Measurements from ENCODE around the gene LRPPRC.
"Not testable (repeated sequence)": the region's sequence is repeated elsewhere in the genome, so short reads cannot be mapped to it uniquely, and the experiment has no call there.

LRPPRC gene

DNA sequence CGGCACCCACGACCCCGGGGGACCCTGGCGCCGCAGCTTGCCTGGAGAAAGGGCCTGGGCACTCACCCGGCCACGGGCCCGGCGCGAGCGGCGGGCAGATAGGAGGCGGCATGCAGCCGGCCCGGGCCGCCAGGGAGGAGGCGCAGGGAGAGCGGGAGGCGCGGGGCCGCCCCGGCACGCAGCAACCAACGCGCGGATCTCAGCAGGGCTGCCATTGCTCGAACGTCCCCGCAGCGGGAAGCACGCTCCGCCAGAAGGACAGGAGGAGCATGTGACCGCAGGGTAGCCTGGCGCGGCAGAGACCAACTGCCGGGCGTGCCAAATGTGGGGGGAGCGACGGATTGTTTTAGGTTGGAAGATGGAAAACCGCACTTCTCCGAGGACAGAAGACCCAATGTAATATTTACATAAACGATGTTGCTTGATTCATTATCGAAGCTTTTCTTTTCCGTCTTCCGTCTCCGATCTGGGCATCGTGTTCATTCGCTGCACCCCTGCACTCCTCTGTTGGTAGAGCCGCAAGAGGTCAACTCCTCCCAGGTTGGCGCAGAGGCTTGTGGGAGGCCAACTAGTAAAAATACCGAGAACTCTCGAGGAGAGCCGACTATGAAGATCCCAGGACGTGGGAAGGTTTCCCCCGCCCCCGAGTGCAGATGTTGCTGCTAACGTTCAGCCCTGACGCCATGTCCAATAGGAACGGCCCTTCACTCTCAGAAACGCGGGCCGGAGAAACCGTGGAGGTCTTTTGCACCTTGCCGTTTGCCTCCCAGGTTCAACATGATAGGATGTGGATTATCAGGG, at the start of gene LRPPRC:
Gene LRPPRC (minus strand): TSS at position 257 of the 801 bp plus-strand sequence. CDS start 42 bp downstream, at position 215.
- peak; percentile 97 for DNase-seq (ENCODE audit: low spot score)

GRCh38 chr2:44045061-44045460, 49.3 kb upstream of the LRPPRC start:
- no peak for DNase-seq (ENCODE audit: low spot score)

DNA sequence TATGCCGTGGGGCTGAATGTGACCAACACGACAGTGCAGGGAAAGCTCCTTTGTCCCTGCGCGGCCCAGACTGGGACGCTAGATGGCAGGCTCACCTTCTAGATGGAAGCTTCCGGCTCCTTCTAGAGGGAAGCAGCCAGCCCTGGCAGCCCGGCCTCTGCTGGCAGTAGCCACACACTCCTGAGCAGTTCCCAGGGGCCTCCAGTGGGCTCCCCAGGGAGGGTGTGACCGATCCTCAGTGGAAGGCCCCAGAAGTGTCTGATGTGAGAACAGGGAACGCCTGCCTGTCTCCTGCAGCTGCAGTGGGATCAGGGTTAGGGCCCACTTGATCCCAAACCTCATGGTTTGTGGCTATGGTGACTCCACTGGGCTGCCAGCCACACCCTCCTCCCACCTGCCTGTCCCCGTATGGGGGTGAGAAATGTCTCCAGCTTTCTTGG, 48.5 kb upstream of the LRPPRC start:
- DNase-seq (ENCODE audit: low spot score): peak; percentile 90

- no peak for DNase-seq (ENCODE audit: low spot score)
Measured at GRCh38 chr2:44040365-44040764, 44.6 kb upstream of the LRPPRC start.

DNA sequence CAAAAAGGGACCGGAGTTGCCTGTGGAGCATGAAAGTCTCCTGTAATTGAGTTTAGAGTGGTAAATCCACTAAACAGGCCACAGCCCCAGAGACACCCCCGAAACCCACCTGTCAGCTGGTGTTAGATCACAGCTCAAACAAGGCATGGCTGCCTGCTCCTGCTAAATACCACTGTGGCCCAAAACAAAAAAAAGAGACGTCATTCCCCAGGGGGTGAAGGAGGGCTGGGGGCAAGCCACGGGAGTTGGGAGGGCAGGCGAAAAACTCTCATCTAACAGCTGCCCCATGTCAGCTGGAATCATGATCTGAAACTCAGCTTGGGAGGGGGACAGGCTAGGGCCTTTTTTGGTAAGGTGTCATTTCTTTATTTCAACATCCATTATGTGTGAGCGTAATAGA, 42.5 kb upstream of the LRPPRC start:
- DNase-seq (ENCODE audit: low spot score): no peak

DNA sequence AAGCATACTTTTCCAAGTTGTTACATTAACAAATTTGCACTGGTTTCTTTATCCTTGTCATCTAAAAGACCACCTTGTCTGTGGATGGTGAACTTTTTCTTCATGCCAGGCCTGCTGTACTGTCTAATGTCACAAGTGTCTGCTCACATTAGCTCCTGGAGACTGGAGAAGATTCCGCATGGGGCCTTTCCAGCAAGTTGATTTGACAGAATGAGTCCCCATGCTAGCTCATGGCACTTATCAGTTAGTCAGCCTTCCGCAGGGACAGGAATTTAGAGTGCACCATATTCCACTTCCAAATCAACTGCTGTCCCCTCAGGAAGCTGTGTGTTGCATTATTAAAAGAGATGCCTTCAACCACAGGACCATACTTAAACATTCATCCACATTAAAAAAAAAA, 41.4 kb upstream of the LRPPRC start:
- DNase-seq (ENCODE audit: low spot score): no peak

- DNase-seq (ENCODE audit: low spot score): no peak
Measured at GRCh38 chr2:44033947-44034346, 38.2 kb upstream of the LRPPRC start.

GRCh38 chr2:44027076-44027475, 31.3 kb upstream of the LRPPRC start:
- not testable (repeated sequence) for DNase-seq (ENCODE audit: low spot score)

DNA sequence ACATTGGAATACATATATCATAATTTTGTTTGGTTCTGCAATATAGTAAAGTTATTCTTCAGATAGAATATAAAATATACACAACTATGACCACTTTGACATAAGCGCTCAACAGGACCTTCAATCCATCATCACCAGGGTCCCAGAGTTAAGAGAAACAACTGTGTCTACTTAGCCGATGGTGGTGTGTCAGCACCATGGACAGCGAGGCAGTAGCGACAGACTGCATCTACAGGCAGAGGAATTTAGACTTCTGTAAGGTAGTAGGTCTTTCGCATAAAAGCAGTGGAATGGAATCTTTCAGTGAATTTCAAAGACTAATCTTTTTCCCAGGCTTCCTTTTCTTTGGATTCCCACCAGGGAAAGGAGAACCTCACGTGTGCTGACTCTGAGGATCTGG, 20.5 kb upstream of the LRPPRC start:
- peak; percentile 57 for DNase-seq (ENCODE audit: low spot score)

GRCh38 chr2:44015239-44015638, 19.4 kb upstream of the LRPPRC start:
- DNase-seq (ENCODE audit: low spot score): no peak

DNA sequence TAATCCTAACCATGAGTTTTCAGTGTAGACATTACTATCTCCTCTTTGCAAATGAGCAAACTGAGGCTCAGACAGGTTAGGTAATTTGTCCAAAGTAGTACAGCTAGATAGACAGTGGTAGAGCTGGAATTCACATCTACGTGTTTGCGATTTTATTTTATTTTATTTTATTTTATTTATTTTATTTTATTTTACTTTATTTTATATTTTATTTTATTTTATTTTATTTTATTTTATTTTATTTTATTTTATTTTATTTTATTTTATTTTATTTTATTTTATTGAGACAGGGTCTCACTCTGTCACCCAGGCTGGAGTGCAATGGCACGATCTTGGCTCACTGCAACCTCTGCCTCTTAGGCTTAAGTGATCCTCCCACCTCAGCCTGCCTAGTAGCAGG, 17.4 kb upstream of the LRPPRC start:
- DNase-seq (ENCODE audit: low spot score): not testable (repeated sequence)

- DNase-seq (ENCODE audit: low spot score): no peak
Measured at GRCh38 chr2:44010266-44010665, 14.5 kb upstream of the LRPPRC start.

DNA sequence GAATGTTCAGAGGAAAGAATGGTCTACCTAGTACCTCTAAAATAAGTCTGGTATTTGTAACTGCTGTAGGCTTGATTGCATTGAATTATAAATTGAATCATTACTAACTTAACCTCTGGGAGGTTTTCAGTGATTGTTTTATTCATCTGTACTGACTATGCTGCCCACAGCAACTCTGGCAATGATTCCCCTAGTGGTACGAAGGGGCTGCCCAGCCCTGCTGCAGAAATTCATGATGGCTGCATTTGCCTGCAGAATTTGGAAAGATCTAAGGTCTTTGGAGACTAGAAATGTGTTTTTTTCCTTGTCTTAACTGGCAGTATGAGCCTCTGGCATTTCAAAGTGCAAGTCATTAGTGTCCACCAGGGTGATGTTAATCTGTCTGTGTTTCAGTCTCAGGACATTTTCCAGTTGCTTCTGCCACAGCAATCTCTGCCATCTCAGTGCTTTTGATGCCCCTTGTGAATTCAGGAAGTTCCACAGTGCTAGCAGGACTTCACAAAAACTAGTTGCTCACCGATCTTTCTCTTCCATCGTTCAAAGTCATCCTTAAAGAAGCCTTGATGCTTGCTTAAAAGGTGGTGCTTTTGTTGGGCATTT, 13.4 kb upstream of the LRPPRC start:
- DNase-seq (ENCODE audit: low spot score): no peak

DNA sequence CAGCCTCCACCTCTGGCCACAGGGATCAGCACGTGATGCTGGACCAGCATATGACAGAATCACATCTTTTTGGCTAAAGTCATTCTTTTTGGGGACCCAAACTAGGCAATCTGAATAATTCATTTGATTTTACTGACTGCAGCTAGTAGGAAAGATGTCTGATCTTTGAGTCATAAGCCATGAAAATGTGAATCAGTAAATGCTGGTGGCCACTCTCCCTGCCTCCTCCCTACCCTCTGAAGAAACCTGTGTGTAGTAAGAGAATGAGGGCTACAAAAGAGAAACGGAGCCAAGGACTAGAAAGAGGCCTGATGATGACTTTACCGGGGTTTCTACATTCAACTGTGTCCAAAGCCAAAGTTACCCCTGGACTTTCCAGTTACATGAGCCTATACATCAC, 10.1 kb upstream of the LRPPRC start:
- peak; percentile 15 for DNase-seq (ENCODE audit: low spot score)

DNA sequence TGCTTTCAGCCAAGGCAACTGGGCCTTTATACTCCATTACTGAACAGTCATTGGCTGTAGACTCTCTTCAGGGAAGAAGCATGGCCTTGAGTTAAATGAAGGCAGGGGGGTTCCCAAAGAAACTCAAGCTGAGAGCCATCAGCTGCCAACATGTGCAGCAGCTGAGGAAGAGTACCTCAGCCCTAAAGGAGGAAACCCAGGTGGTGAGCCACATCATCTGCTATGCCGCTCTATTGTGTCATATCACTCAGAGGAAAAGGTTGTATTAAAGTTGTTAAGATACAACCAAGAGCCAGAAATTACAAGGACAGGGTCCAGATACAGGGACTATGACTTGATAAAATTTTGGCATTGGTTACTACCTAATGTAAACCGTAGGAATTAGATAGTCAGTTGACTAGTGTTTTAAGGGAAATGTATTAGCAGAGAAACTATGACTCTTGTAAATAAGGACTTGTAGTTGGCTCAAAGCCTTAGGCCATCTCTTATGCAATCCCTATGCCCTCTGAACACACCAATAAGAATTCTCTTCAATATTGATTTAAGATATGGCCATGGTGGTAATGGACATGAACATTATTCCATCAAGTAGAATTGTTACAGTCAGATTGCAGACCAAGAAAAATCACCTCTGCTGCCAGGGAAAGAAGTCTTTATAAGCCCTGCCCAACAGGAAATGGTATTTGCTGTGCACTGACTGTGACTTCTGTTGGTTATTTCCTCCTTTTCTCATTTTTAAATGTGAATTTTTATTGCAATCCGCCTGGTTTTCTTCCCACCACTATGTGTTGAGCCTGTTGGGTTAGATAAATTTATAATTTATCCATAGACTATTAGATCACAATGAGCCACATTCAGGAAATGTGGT, 9.2 kb upstream of the LRPPRC start:
- DNase-seq (ENCODE audit: low spot score): no peak

- no peak for DNase-seq (ENCODE audit: low spot score)
Measured at GRCh38 chr2:44001716-44002115, 5.9 kb upstream of the LRPPRC start.

DNA sequence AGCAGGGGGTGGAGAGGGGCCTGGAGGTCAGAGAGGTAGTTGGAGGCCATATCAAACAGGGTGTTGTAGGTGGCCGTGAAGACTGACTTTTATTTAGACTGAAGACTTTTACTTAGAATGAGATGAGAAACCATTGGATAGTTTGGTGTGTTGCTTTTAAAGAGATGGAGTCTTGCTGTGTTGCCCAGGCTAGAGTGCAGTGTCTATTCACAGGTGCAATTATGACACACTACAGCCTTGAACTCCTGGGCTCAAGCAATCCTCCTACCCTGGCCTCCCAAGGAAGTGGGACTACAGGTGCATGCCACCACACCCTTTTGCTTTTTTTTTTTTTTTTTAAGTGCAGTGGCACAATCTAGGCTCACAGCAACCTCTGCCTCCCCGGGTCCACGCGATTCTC, 2.5 kb upstream of the LRPPRC start:
- DNase-seq (ENCODE audit: low spot score): no peak

GRCh38 chr2:43993437-43993836, 2.4 kb downstream of the LRPPRC start:
- no peak for DNase-seq (ENCODE audit: low spot score)

DNA sequence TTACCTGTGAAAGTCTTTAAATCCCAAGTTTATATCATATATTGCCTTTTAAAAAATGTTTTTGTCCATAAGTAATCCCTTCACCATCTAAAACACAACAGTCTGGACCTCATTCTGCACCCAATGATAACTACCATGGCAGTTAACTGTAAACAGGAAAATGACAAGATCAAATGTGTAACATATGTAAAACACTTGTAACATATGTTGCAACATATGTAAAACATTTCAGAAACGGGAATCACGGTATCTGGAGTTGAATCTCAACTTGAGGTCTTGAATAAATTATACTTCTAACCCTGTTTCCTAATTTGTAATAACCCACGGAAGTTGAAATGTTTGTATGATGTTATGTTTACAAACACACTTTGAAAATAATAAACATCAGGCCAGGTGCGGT, 6.2 kb downstream of the LRPPRC start:
- no peak for DNase-seq (ENCODE audit: low spot score)

DNA sequence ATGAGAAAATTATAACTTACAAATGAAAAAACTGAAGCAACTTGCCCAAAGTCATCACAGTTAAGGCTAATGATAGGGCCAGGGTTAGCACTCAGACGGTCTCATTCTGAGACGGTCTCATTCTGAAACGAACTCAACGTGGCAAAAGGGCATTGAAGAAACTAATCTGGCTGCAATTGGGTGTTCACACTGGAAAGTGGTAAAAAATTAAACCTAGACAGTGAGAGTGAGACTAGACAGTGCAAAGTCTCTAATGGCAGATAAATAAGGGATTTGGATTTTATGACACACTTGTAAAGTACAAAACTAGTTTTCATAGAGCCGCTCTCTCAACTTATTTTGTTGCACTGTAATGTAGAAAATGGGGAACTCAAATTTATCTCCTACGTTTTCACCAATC, 9.2 kb downstream of the LRPPRC start:
- no peak for DNase-seq (ENCODE audit: low spot score)

GRCh38 chr2:43985359-43985758, 10.4 kb downstream of the LRPPRC start:
- DNase-seq (ENCODE audit: low spot score): no peak

DNA sequence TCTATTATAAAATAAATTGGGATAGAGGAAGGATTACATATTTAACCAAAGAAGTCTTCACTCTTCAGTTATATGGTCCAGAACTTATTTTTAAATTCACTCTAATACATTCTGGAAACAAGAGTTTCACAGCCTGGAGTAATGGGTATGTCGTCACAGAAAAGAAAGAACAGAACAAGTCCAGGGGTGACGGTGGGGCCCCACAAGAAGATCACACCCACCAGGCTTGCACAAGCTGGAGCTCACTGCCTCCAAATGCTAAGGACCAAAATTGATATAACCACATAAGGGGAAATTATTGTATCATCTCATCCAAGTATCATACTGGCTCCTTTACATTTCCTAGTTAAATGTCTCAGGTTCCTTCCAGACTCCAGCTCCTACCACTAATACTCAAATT, 11.3 kb downstream of the LRPPRC start:
- no peak for DNase-seq (ENCODE audit: low spot score)

- DNase-seq (ENCODE audit: low spot score): no peak
Measured at GRCh38 chr2:43980902-43981301, 14.9 kb downstream of the LRPPRC start.
